Peyer's patch (tissue), 4 donors: ENCODE results near the gene UBTFL1.

Source experiments
- CTCF ChIP-seq, 6 experiments: fragments of 450-650 bp in 4 of 6; fragments of 200-600 bp in 2 of 6; sonication (generic) in 1 of 6; IDR thresholded peaks; one replicate each; pipeline ENCODE4 v1.5.1; 2017 to 2019; ENCODE audit warnings: antibody characterized with exemption in 6 of 6, mild to moderate bottlenecking in 3 of 6, moderate library complexity in 1 of 6
- POLR2A ChIP-seq, 2 donors: fragments of 450-650 bp; IDR thresholded peaks; one replicate each; pipeline ENCODE4 v1.5.1; 2017; ENCODE audit warnings: antibody characterized with exemption in 2 of 2, mild to moderate bottlenecking in 2 of 2, moderate library complexity in 2 of 2

GRCh38 chr11:90133560-90134477 is 48.1 kb downstream of the UBTFL1 start:
- TF ChIP-seq CTCF (IDR thresholded peaks at IDR 0.05) (no peak), POLR2A (IDR thresholded peaks at IDR 0.05) (no peak)
